ENCODE measurements around the gene TLN1. TPM values are rescaled to one million over a fixed set of nuclear protein-coding genes. Genes with fewer than 3 reads are reported as not detected.
A peak's percentile ranks its signal among the peaks of the same experiment; 100 is the strongest.

Gene TLN1
- total RNA-seq, 4 donors from 2014 or later, result 142 to 245 (median 184) TPM

GRCh38 chr9:35755071-35755470, 23.1 kb upstream of the TLN1 start:
- TF ChIP-seq, protein P1, sequence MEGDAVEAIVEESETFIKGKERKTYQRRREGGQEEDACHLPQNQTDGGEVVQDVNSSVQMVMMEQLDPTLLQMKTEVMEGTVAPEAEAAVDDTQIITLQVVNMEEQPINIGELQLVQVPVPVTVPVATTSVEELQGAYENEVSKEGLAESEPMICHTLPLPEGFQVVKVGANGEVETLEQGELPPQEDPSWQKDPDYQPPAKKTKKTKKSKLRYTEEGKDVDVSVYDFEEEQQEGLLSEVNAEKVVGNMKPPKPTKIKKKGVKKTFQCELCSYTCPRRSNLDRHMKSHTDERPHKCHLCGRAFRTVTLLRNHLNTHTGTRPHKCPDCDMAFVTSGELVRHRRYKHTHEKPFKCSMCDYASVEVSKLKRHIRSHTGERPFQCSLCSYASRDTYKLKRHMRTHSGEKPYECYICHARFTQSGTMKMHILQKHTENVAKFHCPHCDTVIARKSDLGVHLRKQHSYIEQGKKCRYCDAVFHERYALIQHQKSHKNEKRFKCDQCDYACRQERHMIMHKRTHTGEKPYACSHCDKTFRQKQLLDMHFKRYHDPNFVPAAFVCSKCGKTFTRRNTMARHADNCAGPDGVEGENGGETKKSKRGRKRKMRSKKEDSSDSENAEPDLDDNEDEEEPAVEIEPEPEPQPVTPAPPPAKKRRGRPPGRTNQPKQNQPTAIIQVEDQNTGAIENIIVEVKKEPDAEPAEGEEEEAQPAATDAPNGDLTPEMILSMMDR (IDR thresholded peaks at IDR 0.05), result no peak
- TF ChIP-seq POLR2A (IDR thresholded peaks at IDR 0.05), result no peak
- Histone ChIP-seq H3K4me1 (peaks cover 27 to 44% of the 10 kb centered on the region in 2 donors), H3K36me3 (peaks cover 23 to 37% of the 10 kb centered on the region in 2 donors), H3K4me3 (replicated peaks in 1 of 3) (no peak overlapping the region), H3K9me3 (no peaks in the 10 kb centered on the region), H3K27me3 (no peaks in the 10 kb centered on the region), H3K27ac (no peak overlapping the region)
- 93 to 98% methylated on average over 4 of the region's 4 CpGs for WGBS, 2 donors
- intact Hi-C loops (cut with DNase I), result no loop called here
- DNase-seq, result no peak

GRCh38 chr9:35754264-35754663, 22.3 kb upstream of the TLN1 start, which contains the start of gene MSMP:
MSMP (minus strand) TSS chr9:35754276; CDS start chr9:35754129, 147 bp downstream.
- intact Hi-C loops (cut with DNase I), result no loop called here
- H3K9me3 ChIP-seq, result no peaks in the 10 kb centered on the region
- peaks cover 23 to 37% of the 10 kb centered on the region in 2 donors for H3K36me3 ChIP-seq
- 43 to 63% methylated on average over 2 of the region's 3 CpGs for WGBS, 2 donors
- H3K27me3 ChIP-seq, result no peaks in the 10 kb centered on the region
- no peak within 1 kb of the TSS for H3K27ac ChIP-seq
- peaks cover 32 to 42% of the 10 kb centered on the region in 2 donors for H3K4me1 ChIP-seq
- TF ChIP-seq, protein P1 (IDR thresholded peaks at IDR 0.05), result no peak
- TF ChIP-seq POLR2A (IDR thresholded peaks at IDR 0.05), result no peak
- no peak for DNase-seq
- no peak within 1 kb of the TSS for H3K4me3 ChIP-seq (replicated peaks in 1 of 3)

DNA sequence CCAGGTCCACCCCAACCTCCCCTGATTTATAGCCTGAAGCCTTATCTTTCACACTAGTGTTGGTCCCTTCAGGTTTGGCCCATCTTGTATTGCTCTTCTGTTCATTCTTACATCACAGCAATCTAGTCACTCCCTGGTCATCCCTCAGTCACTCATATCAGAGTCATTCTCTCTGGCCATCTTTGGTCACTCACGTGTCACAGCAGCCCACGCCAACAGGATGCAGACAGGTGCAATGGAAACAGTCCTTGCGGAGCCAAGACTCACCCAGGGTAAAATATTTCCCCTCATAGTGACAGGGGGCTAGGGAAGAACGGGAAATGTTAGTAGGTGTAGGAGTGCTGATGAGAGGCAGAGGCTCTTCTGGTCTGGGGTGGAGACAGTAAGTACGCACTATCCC, 21.5 kb upstream of the TLN1 start:
- TF ChIP-seq, protein P1 (IDR thresholded peaks at IDR 0.05), result no peak
- TF ChIP-seq POLR2A (IDR thresholded peaks at IDR 0.05), result no peak
- intact Hi-C loops (cut with DNase I), result no loop called here
- 87 to 89% methylated on average over 5 of the region's 5 CpGs for WGBS, 2 donors
- Histone ChIP-seq H3K4me1 (peaks cover 28 to 34% of the 10 kb centered on the region in 2 donors), H3K36me3 (peaks cover 23 to 37% of the 10 kb centered on the region in 2 donors), H3K4me3 (replicated peaks in 1 of 3) (no peak overlapping the region), H3K9me3 (no peaks in the 10 kb centered on the region), H3K27me3 (no peaks in the 10 kb centered on the region), H3K27ac (no peak overlapping the region)
- DNase-seq, result no peak

DNA sequence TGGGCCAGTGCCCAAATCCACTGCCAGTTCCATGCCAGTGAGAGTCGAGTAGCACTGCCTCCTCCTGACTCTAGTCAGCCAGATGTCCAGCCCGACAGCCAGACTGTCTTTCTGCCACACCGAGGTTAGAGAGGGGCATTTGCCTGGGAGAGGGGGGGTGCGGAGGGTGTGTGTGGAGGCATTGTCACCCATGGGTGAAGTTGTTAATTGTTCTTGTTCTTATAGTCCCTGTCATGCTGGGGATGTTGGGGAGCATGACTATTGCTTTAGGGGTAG, 18.2 kb upstream of the TLN1 start:
- WGBS, 2 donors, result 36 to 48% methylated on average over 2 to 4 of the region's 4 CpGs
- peaks cover 23 to 37% of the 10 kb centered on the region in 2 donors for H3K36me3 ChIP-seq
- H3K4me3 ChIP-seq (replicated peaks in 1 of 3), result peak overlapping the region in 1 of 3 donors; percentile 69

More for the DNA sequence above, 18.2 kb upstream of the TLN1 start:
- no peaks in the 10 kb centered on the region for H3K27me3 ChIP-seq
- peak; percentile 36 to 60 for DNase-seq
- no peaks in the 10 kb centered on the region for H3K9me3 ChIP-seq
- intact Hi-C loops (cut with DNase I), result no loop called here
- TF ChIP-seq, protein P1 (IDR thresholded peaks at IDR 0.05), result no peak
- no peak for TF ChIP-seq POLR2A (IDR thresholded peaks at IDR 0.05)
- H3K4me1 ChIP-seq, result peaks cover 34 to 35% of the 10 kb centered on the region in 2 donors
- H3K27ac ChIP-seq, result peak overlapping the region in 2 of 3 donors; percentile 68 to 84

All from thyroid gland (tissue), 4 donors.